ENCODE data around the gene HRAS.

The HRAS gene

DNA sequence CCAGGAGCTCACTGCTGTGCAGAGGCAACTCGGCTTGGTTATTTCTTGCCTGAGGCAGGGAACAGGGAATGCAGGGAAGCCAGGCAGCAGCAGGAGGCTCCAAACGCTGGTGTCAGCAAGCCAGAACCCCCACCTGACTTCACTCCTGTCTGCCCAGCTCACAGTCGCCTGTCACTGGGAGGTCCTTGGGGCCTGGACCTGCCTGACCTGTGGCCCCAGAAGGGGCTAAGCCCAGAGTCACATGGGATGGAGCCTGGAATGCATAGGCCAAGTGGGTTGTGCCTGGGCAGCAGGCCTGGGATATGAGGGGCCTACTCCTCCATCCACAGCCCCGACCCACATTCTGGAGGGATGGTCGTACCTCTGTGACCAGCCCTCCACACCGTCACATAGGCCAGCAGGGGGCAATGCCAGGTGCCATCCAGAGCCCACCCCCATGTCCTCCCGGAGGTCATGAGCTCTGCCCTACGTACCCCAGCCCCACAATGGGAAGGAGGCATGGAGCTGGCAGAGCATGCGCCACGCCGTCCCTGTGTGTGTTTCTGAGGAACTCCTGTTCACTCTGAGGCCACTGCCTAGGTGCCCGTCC lies 30.6 kb upstream of the HRAS start:
- in situ Hi-C loops (cut with HindIII; ENCODE audit: low sequenced_read_pairs) = no loop called here
- TF ChIP-seq, protein P1, sequence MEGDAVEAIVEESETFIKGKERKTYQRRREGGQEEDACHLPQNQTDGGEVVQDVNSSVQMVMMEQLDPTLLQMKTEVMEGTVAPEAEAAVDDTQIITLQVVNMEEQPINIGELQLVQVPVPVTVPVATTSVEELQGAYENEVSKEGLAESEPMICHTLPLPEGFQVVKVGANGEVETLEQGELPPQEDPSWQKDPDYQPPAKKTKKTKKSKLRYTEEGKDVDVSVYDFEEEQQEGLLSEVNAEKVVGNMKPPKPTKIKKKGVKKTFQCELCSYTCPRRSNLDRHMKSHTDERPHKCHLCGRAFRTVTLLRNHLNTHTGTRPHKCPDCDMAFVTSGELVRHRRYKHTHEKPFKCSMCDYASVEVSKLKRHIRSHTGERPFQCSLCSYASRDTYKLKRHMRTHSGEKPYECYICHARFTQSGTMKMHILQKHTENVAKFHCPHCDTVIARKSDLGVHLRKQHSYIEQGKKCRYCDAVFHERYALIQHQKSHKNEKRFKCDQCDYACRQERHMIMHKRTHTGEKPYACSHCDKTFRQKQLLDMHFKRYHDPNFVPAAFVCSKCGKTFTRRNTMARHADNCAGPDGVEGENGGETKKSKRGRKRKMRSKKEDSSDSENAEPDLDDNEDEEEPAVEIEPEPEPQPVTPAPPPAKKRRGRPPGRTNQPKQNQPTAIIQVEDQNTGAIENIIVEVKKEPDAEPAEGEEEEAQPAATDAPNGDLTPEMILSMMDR (IDR thresholded peaks at IDR 0.05; ENCODE audit: low read depth, low read length, missing control alignments) = no peak
- no peak for DNase-seq (ENCODE audit: low read depth)
- H3K4me3 ChIP-seq (ENCODE audit: low read depth, low read length) = no peak overlapping the region

DNA sequence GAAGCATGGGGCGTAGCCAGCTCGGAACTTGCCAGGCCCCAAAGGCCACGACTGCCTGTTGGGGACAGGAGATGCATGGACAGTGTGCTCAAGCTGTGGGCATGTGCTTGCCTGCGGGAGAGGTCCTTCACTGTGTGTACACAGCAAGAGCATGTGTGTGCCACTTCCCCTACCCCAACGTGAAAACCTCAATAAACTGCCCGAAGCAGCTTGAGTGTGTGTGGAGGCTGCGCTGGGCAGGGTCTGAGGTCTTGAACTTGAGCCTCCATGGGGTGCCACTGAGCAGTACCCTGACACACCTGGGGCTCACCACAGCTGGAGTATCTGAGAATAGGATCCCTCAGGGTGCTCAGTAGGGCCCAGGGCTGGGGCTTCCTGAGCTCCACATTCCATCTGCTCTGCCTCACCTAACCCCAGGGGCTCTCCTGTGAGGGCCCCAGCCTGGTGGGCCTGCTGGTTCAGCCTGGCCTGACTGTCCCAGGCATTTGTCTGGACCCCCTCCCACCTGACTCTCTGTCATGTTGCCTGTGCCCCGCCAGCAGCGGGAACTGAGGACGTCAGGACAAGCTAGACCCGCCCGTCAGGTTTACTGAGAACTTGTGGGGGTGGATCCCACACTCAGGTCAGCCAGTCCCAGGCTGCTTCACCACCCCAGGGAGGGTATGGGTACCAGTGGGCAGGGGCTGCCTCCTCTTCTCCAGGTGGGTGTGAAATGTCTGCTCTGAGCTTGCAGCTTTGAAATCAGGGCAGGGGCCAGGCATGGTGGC lies 28.6 kb upstream of the HRAS start:
- DNase-seq (ENCODE audit: low read depth) = no peak
- H3K4me3 ChIP-seq (ENCODE audit: low read depth, low read length) = no peak overlapping the region
- in situ Hi-C loops (cut with HindIII; ENCODE audit: low sequenced_read_pairs) = no loop called here
- TF ChIP-seq, protein P1 (IDR thresholded peaks at IDR 0.05; ENCODE audit: low read depth, low read length, missing control alignments) = no peak

DNA sequence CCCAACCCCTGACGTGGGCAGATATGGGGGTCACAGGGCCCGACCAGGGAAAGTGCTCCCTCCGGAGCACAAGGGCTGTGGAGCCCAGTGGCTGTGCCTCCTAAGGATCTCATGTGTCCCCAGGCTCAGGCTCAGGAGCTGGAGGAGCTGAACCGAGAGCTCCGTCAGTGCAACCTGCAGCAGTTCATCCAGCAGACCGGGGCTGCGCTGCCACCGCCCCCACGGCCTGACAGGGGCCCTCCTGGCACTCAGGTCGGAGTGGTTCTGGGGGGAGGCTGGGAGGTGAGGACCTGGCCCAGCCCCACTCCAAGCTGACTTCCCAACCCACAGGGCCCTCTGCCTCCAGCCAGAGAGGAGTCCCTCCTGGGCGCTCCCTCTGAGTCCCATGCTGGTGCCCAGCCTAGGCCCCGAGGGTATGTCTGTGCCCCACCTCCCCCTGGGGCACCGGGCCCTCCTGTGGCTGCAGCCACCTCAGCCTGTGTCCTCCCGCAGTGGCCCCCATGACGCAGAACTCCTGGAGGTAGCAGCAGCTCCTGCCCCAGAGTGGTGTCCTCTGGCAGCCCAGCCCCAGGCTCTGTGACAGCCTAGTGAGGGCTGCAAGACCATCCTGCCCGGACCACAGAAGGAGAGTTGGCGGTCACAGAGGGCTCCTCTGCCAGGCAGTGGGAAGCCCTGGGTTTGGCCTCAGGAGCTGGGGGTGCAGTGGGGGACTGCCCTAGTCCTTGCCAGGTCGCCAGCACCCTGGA lies 27.9 kb upstream of the HRAS start:
- in situ Hi-C loops (cut with HindIII; ENCODE audit: low sequenced_read_pairs) = no loop called here
- TF ChIP-seq, protein P1 (IDR thresholded peaks at IDR 0.05; ENCODE audit: low read depth, low read length, missing control alignments) = no peak
- H3K4me3 ChIP-seq (ENCODE audit: low read depth, low read length) = no peak overlapping the region
- DNase-seq (ENCODE audit: low read depth) = no peak

DNA sequence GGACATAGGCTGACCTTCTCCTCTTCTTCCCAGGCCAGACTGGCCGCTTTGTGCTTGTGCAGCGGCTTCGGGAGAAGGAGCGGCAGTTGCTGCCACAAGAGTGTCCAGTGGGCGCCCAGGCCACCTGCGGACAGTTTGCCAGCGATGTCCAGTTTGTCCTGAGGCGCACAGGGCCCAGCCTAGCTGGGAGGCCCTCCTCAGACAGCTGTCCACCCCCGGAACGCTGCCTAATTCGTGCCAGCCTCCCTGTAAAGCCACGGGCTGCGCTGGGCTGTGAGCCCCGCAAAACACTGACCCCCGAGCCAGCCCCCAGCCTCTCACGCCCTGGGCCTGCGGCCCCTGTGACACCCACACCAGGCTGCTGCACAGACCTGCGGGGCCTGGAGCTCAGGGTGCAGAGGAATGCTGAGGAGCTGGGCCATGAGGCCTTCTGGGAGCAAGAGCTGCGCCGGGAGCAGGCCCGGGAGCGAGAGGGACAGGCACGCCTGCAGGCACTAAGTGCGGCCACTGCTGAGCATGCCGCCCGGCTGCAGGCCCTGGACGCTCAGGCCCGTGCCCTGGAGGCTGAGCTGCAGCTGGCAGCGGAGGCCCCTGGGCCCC lies 26.8 kb upstream of the HRAS start:
- H3K4me3 ChIP-seq (ENCODE audit: low read depth, low read length) = no peak overlapping the region
- in situ Hi-C loops (cut with HindIII; ENCODE audit: low sequenced_read_pairs) = no loop called here

DNA sequence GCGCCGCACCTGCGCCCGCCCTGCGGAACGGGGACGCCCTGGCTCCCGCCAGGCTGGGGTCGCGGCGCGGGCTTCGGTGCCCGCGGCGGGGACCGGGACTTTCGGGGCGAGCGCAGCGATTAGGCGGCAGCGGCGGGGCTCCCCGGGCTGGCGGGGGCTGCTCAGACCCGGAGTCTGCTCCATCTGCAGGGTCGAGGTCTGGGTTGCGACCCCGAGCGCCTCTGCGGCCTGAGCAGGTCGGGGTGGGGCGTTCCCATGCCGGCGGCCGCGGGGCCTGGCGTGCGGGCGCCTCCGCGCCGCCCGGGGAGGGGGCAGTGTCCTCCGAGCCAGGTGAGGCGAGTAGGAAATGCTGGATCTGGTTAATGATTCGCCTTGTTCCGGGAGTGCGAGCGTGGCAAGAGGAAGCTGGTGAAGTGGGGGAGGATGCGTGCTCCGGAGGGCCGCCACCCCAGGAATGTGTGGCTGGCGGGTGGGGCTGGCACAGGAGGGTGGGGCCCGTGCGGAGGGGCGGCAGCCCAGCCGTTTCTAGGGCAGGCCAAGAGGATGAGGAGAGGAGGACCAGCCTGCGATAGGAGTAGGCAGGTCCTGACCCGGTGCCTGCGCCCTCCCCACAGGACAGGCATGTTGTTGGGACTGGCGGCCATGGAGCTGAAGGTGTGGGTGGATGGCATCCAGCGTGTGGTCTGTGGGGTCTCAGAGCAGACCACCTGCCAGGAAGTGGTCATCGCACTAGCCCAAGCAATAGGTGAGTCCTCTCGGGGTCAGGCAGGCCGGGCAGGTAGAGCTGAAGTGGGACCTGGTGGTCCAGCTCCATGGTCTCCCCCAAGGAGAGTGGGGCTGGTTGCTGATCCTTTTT lies 26.0 kb upstream of the HRAS start:
- peak overlapping the region; percentile 52 for H3K4me3 ChIP-seq (ENCODE audit: low read depth, low read length)
- TF ChIP-seq, protein P1 (IDR thresholded peaks at IDR 0.05; ENCODE audit: low read depth, low read length, missing control alignments) = no peak
- in situ Hi-C loops (cut with HindIII; ENCODE audit: low sequenced_read_pairs) = no loop called here
- no peak for DNase-seq (ENCODE audit: low read depth)

More for the DNA sequence above, 26.8 kb upstream of the HRAS start:
- no peak for DNase-seq (ENCODE audit: low read depth)
- TF ChIP-seq, protein P1 (IDR thresholded peaks at IDR 0.05; ENCODE audit: low read depth, low read length, missing control alignments) = no peak

Measured in astrocyte of the cerebellum (primary cell).